Measurements from ENCODE around the gene ATP2B2. TPM values are rescaled to one million over a fixed set of nuclear protein-coding genes. Genes with fewer than 3 reads are reported as not detected.

The ATP2B2 gene
- total RNA-seq, 1 donor from 2014 or later = not detected

DNA sequence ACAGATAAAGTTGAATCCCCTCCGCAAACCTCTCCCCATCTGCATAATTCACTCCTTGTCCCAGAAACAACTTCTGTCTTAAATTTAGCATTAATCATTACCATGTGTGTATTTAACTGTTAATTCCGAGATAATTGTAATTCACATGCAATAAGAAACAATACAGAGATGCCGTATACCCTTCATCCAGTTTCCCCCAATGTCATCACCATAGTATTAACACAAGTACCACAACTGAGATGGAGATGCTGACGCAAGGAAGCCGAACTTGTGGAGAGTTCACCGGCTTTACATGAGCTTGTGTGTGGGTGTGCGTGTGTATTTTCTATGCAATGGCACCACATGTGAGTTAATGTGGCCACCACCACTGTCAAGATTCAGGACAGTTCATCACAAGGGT is 144.9 kb downstream of the ATP2B2 start:
- H3K27me3 ChIP-seq (ENCODE audit: low read depth) = peaks cover 11% of the 10 kb centered on the region
- H3K9me3 ChIP-seq (replicated peaks) = peaks cover 6% of the 10 kb centered on the region
- H3K4me1 ChIP-seq = peaks cover 11% of the 10 kb centered on the region
- H3K36me3 ChIP-seq = no peaks in the 10 kb centered on the region
- no peak overlapping the region for H3K4me3 ChIP-seq
- H3K27ac ChIP-seq (replicated peaks) = no peak overlapping the region
- DNase-seq = no peak
- intact Hi-C loops (cut with micrococcal nuclease) = no loop called here
- TF ChIP-seq, protein P1, sequence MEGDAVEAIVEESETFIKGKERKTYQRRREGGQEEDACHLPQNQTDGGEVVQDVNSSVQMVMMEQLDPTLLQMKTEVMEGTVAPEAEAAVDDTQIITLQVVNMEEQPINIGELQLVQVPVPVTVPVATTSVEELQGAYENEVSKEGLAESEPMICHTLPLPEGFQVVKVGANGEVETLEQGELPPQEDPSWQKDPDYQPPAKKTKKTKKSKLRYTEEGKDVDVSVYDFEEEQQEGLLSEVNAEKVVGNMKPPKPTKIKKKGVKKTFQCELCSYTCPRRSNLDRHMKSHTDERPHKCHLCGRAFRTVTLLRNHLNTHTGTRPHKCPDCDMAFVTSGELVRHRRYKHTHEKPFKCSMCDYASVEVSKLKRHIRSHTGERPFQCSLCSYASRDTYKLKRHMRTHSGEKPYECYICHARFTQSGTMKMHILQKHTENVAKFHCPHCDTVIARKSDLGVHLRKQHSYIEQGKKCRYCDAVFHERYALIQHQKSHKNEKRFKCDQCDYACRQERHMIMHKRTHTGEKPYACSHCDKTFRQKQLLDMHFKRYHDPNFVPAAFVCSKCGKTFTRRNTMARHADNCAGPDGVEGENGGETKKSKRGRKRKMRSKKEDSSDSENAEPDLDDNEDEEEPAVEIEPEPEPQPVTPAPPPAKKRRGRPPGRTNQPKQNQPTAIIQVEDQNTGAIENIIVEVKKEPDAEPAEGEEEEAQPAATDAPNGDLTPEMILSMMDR (IDR thresholded peaks at IDR 0.05; ENCODE audit: borderline replicate concordance) = no peak

DNA sequence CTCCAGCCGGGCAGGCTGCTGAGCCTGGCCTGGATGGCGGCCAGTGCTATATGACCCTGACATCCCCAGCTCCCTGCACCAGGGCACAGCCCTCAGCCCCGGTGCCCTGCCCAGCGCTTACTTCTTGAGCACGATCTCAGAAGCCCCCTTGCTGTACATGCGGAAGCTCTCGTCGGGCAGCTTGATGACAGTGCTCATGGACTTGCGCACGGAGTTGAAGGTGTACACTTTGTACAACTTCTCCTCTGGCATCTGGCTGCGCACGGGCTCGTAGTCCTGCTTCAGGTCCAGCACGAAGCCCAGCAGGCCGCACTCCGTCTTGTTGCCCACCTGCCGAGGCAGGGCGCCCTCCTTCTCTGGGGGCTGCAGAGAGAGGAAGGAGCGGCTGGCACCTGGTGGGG is 145.6 kb downstream of the ATP2B2 start:
- Histone ChIP-seq H3K4me1 (peaks cover 11% of the 10 kb centered on the region), H3K9me3 (replicated peaks) (peaks cover 6% of the 10 kb centered on the region), H3K27me3 (ENCODE audit: low read depth) (peaks cover 11% of the 10 kb centered on the region), H3K36me3 (no peaks in the 10 kb centered on the region), H3K27ac (replicated peaks) (no peak overlapping the region), H3K4me3 (no peak overlapping the region)
- DNase-seq = no peak
- intact Hi-C loops (cut with micrococcal nuclease) = no loop called here
- TF ChIP-seq, protein P1 (IDR thresholded peaks at IDR 0.05; ENCODE audit: borderline replicate concordance) = no peak

DNA sequence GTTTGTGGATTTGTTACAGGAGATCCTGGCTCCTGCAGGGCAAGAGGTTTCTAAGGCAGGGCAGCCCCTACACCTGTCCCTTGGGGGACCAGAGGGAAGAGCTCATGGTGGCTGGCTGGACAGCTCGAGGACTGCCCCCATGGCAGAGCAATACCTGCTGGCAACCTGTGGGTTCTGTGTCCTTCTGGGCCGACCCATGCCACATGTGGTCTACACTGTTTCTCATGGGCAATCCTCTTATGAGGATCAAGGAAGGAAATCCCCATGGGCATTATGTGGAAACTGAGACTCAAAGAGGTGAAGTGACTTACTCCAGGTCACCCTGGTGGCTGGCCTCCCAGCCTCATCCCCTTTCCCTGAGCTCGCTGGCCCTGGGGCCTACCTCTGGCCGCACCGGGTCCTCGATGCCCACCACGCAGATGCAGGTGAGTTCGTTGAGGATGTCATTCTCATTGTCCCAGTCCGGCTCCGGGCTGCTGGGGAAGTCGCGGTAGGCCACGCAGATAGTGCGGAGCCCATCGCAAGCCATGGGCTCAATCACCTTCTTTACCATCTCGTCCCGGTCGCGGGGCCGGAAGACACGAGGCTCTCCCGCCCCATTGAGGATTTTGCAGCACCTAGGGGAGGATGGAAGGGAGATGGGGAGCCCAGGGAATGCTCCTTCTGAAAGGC is 146.9 kb downstream of the ATP2B2 start:
- Histone ChIP-seq H3K4me3 (no peak overlapping the region), H3K4me1 (peaks cover 23% of the 10 kb centered on the region), H3K9me3 (replicated peaks) (peaks cover 5% of the 10 kb centered on the region), H3K36me3 (no peaks in the 10 kb centered on the region), H3K27me3 (ENCODE audit: low read depth) (peaks cover 17% of the 10 kb centered on the region), H3K27ac (replicated peaks) (no peak overlapping the region)
- TF ChIP-seq, protein P1 (IDR thresholded peaks at IDR 0.05; ENCODE audit: borderline replicate concordance) = no peak
- intact Hi-C loops (cut with micrococcal nuclease) = no loop called here
- no peak for DNase-seq

DNA sequence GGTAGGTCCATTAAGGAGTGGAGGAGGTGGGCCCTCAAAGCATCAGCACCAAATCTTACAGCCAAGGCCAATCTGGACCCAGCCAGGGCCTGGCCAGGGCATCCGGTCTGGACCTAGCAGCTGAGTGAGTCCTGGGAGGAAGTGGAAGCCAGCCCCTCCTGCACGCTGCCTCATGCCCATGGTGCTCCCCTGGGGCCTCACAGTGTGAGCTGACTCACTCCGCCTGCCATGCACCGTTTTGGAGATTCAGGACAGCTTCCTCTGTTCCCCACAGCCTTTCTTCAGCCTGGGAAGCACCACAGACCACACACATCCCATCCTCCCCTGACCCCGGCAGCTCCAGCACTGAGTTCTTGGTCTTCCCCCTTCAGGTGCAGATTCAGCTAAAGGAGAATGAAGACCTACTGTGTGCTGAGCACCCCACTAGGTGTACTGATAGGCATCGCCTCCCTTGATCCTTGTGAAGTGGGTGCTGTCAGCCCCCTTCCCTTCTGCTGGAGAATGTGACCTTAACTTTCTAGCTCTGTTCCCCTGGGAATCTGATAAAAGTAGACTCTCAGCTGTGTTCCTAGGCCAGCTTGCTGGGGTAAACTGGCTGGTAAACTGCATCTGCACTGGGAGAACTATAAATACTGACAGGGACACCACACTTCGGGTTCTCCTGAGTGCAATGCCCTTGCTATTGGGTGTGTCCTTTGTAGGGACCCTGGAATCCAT is 147.6 kb downstream of the ATP2B2 start:
- Histone ChIP-seq H3K36me3 (no peaks in the 10 kb centered on the region), H3K27ac (replicated peaks) (no peak overlapping the region), H3K9me3 (replicated peaks) (no peaks in the 10 kb centered on the region), H3K4me1 (peaks cover 23% of the 10 kb centered on the region), H3K27me3 (ENCODE audit: low read depth) (peaks cover 22% of the 10 kb centered on the region), H3K4me3 (no peak overlapping the region)
- no peak for DNase-seq
- TF ChIP-seq, protein P1 (IDR thresholded peaks at IDR 0.05; ENCODE audit: borderline replicate concordance) = no peak
- intact Hi-C loops (cut with micrococcal nuclease) = no loop called here

DNA sequence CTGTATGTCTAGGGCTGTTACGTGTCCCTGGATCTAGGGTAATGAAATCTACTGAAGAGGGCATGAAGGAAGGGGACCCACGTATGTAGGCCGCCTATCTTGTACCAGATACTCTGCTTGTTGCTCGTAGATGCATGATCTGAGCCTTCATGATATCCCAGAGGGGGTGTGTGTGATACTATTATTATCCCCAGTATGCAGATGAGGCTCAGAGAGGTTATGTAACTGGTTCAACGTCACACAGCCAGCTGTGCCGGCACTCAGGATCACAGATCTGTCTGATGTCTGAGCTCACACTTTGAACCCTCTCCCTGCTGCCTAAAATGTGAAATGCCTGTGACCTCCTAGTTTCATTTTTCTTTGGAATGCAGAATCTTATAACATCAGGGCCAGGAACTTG is 148.3 kb downstream of the ATP2B2 start:
- TF ChIP-seq, protein P1 (IDR thresholded peaks at IDR 0.05; ENCODE audit: borderline replicate concordance) = no peak
- Histone ChIP-seq H3K4me1 (peaks cover 23% of the 10 kb centered on the region), H3K9me3 (replicated peaks) (no peaks in the 10 kb centered on the region), H3K27me3 (ENCODE audit: low read depth) (peaks cover 15% of the 10 kb centered on the region), H3K4me3 (no peak overlapping the region), H3K27ac (replicated peaks) (no peak overlapping the region), H3K36me3 (no peaks in the 10 kb centered on the region)
- DNase-seq = no peak
- intact Hi-C loops (cut with micrococcal nuclease) = no loop called here
